HuH-7.5 (cell line): ENCODE measurements around the gene TJP2.
A peak's percentile ranks its signal among the peaks of the same experiment; 100 is the strongest.

Source experiments
- DNase-seq: peaks from one replicate; pipeline ENCODE4 v3.0.0; 2011; ENCODE audit warnings: low spot score

The TJP2 gene

DNA sequence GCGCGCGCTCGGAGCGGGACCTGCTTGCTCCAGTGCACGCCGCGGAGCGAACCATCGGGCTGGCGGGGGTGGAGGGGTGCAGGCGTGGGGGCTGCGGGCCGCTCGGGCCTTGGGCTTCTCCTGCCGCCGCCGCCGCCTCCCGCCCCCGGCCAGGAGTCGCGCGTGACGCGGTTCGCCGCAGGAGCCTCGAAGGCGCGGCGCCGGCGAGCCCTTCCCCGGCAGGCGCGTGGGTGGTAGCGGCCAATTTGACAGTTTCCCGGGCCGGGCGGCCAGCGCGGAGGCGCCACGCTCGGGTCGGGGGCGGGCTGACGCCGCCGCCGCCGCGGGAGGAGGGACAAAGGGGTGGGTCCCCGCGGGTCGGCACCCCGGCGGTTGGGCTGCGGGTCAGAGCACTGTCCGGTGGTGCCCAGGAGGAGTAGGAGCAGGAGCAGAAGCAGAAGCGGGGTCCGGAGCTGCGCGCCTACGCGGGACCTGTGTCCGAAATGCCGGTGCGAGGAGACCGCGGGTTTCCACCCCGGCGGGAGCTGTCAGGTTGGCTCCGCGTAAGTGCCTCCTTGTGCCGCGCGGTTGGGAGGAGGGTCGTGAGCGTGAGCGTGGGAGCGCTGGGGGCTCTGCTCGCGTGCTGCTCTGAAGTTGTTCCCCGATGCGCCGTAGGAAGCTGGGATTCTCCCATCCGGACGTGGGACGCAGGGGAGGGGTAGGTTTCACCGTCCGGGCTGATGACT lies at the start of gene TJP2:
Gene TJP2, plus strand, starts transcription at position 387 of the 725 bp plus-strand sequence. Its CDS starts 96 bp downstream, at position 483.
- DNase-seq: peak; percentile 65

DNA sequence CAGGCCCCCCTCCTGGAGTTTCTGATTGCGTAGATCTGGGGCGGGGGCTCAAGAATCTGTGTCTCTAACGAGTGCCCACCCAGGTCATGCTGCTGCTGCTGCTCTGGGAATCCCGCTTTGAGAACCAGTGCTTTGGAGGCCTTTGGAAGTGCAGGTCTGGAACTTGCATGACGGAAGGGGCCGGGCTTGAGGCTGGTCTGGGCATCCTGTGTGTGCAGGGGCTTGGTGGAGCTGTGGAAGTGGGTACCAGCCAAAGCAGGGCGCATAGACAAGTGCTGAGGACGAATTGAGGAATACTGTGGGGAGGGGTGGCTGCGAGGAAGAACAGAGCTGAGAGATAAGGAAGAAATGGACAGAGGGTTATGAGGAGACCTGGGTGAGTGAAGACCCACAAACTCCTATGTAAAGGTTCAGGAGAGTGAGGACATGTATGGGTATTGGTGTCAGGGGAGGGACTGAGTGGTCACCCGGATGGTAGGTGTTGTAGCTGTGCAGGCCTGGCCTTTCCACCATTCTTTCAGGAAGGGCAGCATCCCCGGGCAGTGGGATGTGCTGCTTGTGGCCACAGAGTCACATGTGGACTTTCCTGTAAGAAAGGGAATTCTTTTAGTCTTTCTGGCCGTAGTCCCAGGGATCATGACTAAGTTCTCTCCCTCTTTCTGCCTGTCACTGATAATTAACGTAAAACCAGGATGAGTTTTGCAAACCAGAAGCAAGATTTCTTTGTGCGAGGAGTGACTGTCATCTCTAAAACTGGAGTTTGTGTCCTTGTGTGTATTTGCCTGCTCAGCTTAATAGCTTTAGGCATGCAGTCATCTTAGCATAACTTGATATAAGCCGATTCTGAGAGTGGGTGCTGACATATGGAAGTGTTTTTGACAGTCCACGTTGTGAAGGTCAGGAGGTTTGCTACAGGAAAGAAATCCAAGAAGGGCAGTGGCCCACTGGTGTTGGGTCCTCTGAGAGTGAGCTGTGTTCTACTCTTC lies 43.3 kb upstream of the TJP2 start:
- no peak for DNase-seq

DNA sequence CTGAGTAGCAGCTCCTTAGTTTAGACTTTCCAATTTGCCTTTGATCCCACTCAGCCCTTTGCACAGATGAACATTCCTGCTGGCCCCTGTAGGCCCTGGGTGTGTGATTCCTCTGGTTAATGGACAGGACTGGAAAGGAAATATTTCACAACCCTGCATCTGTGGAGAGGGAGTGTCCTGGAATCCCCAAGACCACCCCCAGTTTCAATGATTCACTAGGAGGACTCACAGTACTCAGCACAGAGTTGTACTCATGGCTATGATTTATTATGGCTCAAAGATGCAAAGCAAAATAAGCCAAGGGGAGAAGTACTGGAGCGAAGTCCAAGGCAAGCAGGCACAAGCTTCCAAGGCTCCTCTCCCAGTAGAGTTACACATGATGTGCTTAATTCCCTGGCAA lies 42.4 kb upstream of the TJP2 start:
- DNase-seq: peak; percentile 63

DNA sequence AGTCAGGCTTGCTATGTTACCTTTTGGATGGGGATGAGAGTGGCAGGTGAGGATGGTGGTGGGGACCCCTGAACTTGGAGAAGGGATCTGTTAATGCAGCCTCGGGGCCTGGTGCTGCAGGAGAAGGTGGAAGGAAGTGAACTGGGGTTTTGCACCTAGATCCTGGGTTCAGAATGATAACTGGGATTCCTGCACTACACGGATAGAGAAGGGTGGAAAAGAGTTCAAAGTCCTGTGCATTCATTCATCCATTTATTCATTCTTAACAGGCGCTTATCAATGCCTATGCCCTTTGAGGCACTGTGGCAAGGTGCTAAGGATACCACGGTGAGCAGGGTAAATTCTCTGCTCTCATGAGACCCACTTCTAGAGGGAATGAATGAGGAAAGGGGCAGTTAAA lies 41.7 kb upstream of the TJP2 start:
- DNase-seq: no peak

DNA sequence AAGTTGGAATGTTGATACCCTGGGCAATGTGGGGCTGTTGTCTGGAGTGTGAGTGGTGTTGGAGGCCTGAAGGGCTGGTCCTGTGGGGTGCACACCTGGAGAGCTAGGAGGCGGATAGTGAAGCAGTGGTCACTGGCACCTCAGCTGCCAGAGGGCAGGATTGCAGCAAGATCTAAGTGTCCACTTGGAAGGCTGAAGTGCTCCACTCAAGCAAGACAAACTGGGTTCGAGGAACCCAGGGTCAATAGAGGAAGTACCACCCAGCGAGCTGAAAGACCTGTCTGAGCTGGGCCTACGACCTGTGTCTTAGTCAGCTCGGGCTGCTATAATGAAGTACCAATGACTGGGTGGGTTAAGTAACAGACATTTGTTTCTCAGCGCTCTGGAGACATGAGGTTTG lies 39.7 kb upstream of the TJP2 start:
- DNase-seq: no peak

DNA sequence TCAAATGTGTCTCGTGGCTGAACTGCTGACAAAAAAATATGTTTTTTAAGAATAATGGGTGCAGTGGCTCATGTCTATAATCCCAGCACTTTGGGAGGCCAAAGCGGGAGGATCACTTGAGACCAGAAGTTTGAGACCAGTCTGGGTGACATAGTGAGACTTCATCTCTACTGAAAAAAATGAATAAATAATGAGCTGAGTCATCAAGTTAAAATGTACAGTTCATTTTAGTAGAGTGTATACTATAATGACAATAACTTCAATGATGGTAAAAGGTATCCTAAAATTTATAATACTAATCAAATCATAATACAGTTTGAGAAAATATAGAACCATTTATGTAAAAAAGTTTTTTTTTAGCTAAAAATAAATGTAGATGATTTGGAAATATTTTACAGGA lies 37.9 kb upstream of the TJP2 start:
- no peak for DNase-seq

DNA sequence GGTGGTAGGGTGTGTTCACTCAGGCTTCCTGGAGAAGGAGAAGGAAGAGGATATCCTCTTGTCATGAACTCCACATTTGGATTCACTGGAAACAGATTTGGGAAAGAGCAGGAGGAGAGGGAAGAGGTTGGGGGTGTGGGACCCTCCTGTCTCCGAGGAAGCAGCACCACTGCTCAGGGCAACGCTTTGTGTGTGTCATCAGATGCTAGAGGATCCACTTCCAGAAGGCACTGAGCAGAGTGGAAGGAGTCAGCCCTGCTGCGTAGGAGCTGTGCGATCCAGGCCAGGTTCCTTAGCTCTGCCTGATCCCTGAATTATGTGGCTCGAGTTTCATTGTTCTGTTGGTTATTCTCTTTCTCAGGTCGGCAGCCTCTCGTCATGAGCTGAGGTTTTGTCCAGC lies 37.3 kb upstream of the TJP2 start:
- DNase-seq: no peak

DNA sequence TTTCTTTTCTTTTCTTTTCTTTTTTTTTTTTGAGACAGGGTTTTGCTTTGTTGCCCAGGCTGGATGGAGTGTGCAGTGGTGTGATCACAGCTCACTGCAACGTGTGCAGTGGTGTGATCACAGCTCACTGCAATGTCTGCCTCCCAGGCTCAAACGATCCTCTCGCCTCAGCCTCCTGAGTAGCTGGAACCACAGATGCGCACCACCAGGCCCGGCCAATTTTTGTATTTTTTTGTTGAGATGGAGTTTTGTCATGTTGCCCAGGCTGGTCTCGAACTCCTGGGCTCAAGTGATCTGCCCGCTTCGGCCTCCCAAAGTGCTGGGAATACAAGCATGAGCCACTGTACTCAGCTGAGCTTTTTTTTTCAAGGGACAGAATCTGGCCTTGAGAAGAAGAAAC lies 36.8 kb upstream of the TJP2 start:
- DNase-seq: no peak

DNA sequence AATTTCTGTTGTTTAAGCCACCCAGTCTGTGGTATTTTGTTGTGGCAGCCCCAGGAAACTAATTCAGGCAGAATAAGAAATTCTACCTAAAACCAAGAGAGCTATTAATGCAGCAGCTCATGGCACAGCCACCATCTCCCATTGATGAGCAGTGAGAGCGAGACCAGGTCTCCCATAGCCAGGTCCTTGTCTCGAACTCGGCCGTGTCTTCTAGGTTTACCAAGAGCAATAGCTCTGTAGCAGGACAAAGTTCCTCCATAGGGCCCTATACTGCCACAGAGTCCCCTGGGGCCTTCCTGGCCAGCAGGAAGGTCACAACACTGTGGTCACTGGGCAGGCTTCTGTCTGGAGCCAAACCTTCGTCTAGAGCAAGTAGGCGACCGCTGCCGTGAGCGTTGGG lies 34.5 kb upstream of the TJP2 start:
- no peak for DNase-seq

DNA sequence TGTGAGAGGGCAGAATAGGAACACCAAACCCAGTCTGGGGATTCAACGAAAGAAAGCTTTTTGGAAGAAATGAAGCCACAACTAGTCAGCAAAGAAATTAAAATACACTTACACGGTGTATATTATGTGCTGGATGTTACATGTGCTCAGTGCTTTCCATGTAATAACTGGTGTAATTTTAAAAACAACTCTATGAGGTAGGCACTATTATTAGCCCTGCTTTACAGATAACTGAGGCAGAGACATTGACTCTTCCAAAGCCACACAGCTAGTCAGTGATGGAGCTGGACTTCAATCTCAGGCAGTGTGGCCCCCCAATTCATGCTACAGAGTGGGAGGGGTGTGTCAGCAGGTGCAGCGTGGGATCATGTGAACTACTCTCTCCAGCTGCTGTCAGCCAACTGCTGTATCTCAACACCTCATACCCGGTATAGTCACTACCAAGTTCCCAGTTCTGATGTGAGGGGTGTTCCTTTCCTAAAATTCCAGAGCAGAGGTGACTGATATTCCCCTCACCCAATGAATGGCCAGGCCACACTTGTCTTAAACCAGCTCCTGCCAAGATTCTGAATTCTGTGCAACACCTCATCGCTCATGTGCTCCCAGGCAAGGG lies 33.8 kb upstream of the TJP2 start:
- no peak for DNase-seq

DNA sequence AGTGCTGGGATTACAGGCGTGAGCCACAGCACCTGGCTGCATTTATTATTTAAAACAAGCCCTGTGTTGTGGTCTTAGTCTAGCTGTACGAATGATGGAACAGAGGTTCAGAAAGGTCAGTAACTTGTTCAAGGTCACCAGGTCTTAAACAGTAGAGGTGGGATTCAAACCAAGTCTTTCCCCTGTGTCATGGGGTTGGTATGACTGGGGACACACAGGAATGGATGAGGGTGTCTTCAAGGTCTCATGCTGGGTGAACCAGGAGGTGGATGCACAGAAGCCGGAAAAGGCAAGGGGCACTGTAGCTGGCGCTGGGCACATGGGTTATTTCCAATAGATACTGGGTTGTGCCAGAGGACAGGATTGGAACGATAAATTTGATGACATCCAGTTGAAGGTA lies 32.2 kb upstream of the TJP2 start:
- no peak for DNase-seq

DNA sequence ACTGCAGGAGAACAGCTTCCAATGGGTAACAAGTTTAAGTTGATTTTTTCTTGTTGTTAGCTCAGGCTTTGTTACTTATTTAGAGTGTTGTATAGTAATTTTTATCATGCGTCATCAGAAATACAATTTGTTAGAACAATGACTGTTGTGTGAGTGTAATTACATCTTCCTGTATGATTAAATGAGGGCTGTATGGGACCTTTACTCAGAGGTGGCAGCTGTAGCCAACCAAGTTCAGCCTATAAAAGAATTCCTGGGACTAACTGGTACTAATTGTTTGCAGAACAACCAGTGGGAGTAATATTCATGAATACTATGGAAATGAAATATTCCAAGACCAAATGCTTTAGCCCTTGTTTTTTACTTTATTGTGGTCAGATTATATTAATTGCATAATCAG lies 30.8 kb upstream of the TJP2 start:
- no peak for DNase-seq

DNA sequence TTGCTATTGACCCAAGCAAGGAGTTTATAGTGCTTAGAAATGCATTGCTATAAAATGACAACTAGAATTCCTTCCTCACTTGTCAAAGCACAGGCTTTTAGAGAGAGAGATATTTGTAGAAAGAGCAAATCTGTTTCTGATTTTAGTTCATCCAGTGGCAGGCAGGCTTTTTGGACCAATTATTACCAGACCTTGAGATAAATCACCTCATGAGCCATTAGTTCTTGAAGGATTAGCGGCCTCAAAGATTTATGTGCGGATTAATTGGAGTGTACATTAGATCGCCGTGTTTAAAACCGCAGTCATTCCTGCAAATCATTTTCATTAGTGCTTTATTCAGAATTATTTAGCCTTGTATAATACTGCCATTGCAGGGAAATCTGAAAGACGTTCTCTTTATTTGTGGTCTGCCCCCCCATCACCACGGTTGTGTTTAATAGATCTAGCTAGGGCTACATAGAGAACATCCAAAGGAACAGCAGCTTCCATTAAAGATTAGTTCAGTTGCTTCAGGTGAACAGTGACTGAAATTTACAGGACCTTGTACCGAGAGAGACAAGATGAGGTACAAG lies 28.8 kb upstream of the TJP2 start:
- DNase-seq: no peak

DNA sequence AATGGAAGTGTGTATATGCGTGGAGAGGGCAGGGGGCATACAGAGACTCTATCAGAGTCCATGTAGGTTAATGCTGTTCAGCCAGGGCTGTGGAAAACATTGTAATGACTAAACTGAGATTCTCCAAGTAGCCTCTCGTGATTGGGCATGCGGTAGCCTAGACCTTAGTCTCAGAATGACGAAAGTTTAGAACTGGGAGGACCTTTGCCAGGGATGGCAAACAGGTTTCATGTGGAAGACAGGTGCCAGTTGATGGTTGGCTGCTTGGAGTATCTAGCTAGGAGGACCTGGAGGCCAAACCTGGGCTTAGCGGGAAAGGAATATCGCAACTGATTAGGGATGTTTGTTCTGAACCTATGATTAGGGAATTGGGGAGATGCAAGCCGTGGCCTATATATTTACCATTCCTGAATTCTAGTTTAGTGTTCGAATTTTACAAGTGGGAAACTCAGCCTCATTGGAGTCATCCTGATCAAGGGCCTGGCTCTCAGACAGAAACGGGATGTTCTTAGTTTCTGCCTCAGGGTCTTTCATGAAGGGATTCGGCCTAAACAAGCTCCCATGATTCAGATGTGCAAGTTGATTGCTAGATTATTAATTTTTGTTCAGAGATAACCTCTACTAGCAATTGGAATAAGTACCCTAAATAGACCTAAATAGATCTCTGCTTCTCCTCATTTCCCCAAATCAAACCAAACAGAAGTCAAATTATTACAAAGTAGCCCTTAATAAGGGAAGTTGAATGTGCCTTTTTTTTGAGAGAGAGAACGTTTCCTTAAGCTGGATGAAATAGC lies 26.8 kb upstream of the TJP2 start:
- DNase-seq: no peak

DNA sequence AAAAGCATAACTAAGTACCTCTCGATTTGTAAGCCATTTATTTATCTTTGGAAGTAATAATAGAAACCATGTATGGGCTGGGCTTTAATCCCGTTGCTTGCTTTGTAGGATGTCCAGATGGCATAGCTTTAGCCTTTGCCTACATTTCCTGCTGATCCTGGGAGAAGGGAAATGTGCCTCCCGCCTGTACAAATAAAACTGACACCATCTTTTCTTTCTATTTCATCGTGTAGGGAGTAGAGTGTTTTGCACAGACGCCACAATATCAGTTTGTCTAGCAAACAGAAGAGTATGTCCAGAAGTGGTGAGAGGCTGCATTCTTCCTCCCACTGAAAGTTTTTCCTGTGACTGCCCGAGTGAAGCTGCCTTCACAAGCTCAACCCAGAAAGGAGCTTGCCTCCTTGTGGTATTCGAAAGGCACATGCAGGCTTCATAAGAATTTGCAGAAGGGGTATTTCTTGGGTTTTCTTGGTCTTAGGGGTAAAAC lies 24.7 kb upstream of the TJP2 start:
- no peak for DNase-seq

DNA sequence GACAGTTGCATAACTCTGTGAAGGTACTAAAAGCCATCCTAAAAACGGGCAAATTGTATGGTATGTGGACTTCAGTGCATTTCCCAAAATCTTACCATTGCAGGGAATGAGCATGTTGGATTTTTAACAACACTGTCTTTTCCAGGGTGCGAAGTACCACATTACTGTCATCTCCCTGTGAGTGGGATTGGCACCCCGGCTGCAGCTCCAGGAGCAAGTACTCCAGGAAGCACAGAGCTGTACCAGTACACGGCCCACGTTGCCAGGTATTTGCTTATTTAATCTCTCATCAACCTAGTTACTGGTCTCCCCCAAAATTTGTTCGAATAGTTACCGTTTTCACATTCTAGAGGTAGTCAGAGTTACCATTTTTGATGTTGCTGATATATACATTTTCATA lies 22.6 kb upstream of the TJP2 start:
- DNase-seq: no peak

DNA sequence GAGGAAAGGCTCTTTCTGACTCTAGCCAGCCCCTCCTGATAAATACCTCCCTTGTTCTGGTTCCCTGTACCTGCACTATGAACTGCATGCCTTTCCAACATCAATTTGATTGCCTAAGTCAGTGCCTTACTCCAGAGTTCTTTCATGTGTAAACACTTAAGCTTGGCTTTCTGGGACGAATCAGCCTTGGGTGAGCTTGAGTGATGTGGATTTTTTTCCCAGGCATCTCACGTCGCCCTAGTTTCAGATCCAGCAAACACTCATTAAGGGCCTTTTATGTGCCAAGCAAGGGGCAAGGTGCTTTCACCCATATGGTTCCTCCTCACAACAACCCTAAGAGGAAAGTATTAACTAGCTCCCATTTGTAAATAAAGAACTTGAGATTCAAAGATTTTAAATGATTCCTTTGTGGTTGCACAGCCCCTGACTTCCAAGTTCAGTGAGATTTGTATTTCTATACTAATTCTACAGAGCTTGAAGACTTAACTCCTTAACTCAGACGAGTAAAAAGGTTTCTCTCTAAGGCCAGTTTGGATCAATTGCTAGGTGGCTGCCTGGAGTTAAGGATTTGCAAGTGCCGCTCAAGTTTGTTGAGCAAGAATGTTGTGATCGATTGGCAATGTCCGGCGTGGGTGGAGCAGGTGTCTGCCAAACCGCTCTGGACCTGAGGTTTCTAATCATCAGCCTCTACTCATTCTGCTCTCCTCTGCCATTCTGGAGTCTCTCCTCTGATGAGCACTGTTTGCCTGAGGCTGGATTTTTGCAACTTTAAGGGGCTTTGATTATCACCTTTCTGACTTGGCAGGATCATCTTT lies 20.2 kb upstream of the TJP2 start:
- DNase-seq: no peak

DNA sequence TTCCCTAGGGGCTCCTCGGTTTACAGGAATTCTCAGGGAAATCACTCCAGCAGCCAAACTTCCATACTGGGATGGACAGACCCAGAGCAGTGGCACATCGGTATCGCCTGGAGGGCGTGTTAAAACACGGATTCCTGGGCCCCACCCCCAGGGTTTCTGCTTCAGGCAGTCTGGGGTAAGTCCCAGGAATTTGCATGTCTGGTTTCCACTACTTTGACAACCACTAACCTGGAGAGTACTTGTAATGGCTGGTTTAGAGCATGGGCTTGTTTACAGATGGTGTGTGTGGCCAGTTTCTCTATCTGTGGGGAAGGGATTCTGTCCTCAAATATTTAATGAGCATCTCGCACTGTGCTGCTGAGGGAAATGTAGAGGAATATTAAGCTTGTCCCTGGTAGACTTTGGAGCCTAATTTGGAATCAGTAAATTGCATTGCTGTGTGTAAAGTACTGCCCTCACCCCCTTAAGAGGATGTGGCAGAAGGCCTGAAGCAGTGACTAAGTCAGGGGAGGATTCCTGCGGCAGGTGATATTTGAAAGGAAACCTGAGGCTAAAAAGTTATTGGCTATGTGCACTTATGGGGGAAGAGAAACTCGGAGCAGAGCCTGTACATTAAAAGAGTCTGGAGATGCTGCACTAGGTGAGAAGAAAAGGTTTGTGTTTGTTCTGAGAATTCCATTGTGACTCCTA lies 18.6 kb upstream of the TJP2 start:
- no peak for DNase-seq

DNA sequence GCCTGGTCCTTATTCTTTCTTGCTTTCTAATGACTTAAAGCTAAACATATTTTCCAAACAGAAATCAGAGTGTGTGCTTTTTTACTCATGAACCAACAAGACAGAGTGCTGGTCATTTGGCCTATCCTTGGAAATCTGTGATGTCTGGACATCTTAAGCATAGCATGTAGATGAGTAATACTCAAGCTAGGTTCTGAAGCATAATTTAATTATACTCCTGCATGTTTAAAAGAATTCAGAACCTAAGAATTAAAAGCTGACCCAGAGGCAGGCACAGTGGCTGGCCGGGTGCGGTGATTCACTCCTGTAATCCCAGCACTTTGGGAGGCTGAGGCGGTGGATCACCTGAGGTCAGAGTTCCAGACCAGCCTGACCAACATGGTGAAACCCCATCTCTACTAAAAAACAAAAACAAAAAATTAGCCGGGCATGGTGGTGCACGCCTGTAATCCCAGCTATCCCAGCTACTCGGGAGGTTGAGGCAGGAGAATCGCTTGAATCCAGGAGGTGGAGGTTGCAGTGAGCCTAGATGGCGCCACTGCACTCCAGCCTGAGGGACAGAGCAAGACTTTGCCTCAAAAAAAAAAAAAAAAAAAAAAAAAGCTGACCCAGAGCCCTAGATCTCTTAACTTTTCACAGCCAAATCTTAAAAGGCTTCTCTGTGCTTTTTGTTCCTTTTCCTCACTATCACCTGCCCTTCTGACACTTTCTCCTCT lies 16.2 kb upstream of the TJP2 start:
- no peak for DNase-seq
